Lower leg skin (tissue), 3 donors: ENCODE measurements around the gene JMJD1C.

ENCODE experiments used
- CTCF ChIP-seq, 3 donors: fragments of 450-650 bp; IDR thresholded peaks; one replicate each; pipeline ENCODE4 v1.5.1; 2016; ENCODE audit warnings: antibody characterized with exemption in 3 of 3, mild to moderate bottlenecking in 3 of 3, moderate library complexity in 2 of 3
- POLR2A ChIP-seq, 2 donors: fragments of 450-650 bp; IDR thresholded peaks; one replicate each; pipeline ENCODE4 v1.6.1; 2016 to 2017; ENCODE audit warnings: antibody characterized with exemption in 2 of 2, mild to moderate bottlenecking in 1 of 2, moderate library complexity in 1 of 2

GRCh38 chr10:63383141-63383540, 82.6 kb downstream of the JMJD1C start:
- TF ChIP-seq POLR2A (IDR thresholded peaks at IDR 0.05) (no peak), CTCF (IDR thresholded peaks at IDR 0.05) (no peak)
